WTC11 (cell line): Measurements from ENCODE around the gene CTSA. TPM values are rescaled to one million over a fixed set of nuclear protein-coding genes. Genes with fewer than 3 reads are reported as not detected.
A peak's percentile ranks its signal among the peaks of the same experiment; 100 is the strongest.

Source experiments
- ATAC-seq: fragments of 200-7000 bp; cut with Tn5 transposase; 2 replicates; pipeline ENCODE4 v1.10.0; 2021; ENCODE audit warnings: mild to moderate bottlenecking, moderate library complexity
- CTCF ChIA-PET: fragments of 300-600 bp; sonication (Branson Sonifier 250); formaldehyde crosslinking; loops from one replicate; lab custom pipeline; 2021; ENCODE audit warnings: antibody characterized with exemption; lab: Charles Lee
- POLR2A ChIA-PET: fragments of 350-600 bp; sonication (Branson Sonifier 250); formaldehyde crosslinking; loops from one replicate; lab custom pipeline; 2021; ENCODE audit warnings: antibody characterized with exemption; lab: Charles Lee
- DNase-seq: peaks from one replicate; pipeline ENCODE4 v3.0.0; 2021; ENCODE audit warnings: low spot score
- H3K27ac Mint-ChIP-seq: 2 replicates; pipeline ENCODE4 v1.8.0; 2021; ENCODE audit warnings: mixed read lengths
- H3K27me3 Mint-ChIP-seq: 2 replicates; pipeline ENCODE4 v1.8.0; 2021; ENCODE audit warnings: low read depth, mild to moderate bottlenecking, moderate library complexity, mixed read lengths
- H3K36me3 Mint-ChIP-seq: 2 replicates; pipeline ENCODE4 v1.8.0; 2021; ENCODE audit warnings: mixed read lengths
- H3K4me1 Mint-ChIP-seq: 2 replicates; pipeline ENCODE4 v1.8.0; 2022; ENCODE audit warnings: mixed read lengths
- H3K4me3 Mint-ChIP-seq: 2 replicates; pipeline ENCODE4 v1.8.0; 2021; ENCODE audit warnings: mild to moderate bottlenecking, moderate library complexity, mixed read lengths
- H3K9me3 Mint-ChIP-seq: 2 replicates; pipeline ENCODE4 v1.8.0; 2021; ENCODE audit warnings: mixed read lengths
- ATF1 ChIP-seq: sonication (generic); formaldehyde crosslinking; IDR thresholded peaks from 2 replicates; pipeline ENCODE4 v1.8.1; 2023; ENCODE audit warnings: mild to moderate bottlenecking, moderate library complexity, missing genetic modification reagents
- CDX4 ChIP-seq: fragments of 250-450 bp; sonication (Bioruptor Pico); IDR thresholded peaks from 2 replicates; pipeline ENCODE4 v1.9.0; 2021; ENCODE audit warnings: moderate library complexity, mild to moderate bottlenecking, inconsistent platforms, borderline replicate concordance
- CREB1 ChIP-seq: sonication (generic); formaldehyde crosslinking; IDR thresholded peaks from 2 replicates; pipeline ENCODE4 v1.8.0; 2023; ENCODE audit warnings: mild to moderate bottlenecking, missing genetic modification reagents
- FOXK1 ChIP-seq: sonication (generic); formaldehyde crosslinking; IDR thresholded peaks from 2 replicates; pipeline ENCODE4 v1.8.0; 2022; ENCODE audit warnings: mild to moderate bottlenecking, moderate library complexity, missing genetic modification reagents
- GABPB1 ChIP-seq: sonication (generic); formaldehyde crosslinking; IDR thresholded peaks from 2 replicates; pipeline ENCODE4 v1.8.1; 2023; ENCODE audit warnings: mild to moderate bottlenecking, missing genetic modification reagents
- GRHL2 ChIP-seq: fragments of 250-450 bp; sonication (Bioruptor Pico); IDR thresholded peaks from 2 replicates; pipeline ENCODE4 v1.8.0; 2022; ENCODE audit warnings: mild to moderate bottlenecking, moderate library complexity; ENCODE audit not compliant: insufficient replicate concordance, severe bottlenecking
- JAZF1 ChIP-seq: fragments of 250-450 bp; sonication (Bioruptor Pico); IDR thresholded peaks from 2 replicates; pipeline ENCODE4 v1.9.0; 2021; ENCODE audit warnings: moderate library complexity, mild to moderate bottlenecking, inconsistent platforms
- NR1H2 ChIP-seq: sonication (generic); formaldehyde crosslinking; IDR thresholded peaks from 2 replicates; pipeline ENCODE4 v1.9.0; 2021; ENCODE audit warnings: mild to moderate bottlenecking, moderate library complexity, missing genetic modification reagents
- NR2C2 ChIP-seq: sonication (generic); formaldehyde crosslinking; IDR thresholded peaks from 2 replicates; pipeline ENCODE4 v1.8.0; 2022; ENCODE audit warnings: mild to moderate bottlenecking, missing genetic modification reagents
- PRRX2 ChIP-seq: fragments of 250-450 bp; sonication (Bioruptor Pico); IDR thresholded peaks from 2 replicates; pipeline ENCODE4 v1.8.0; 2021; ENCODE audit warnings: mild to moderate bottlenecking
- SMAD4 ChIP-seq: sonication (generic); formaldehyde crosslinking; IDR thresholded peaks from 2 replicates; pipeline ENCODE4 v1.8.0; 2022; ENCODE audit warnings: mild to moderate bottlenecking, missing genetic modification reagents
- SP1 ChIP-seq: sonication (generic); formaldehyde crosslinking; conservative IDR thresholded peaks from 2 replicates; pipeline ENCODE4 v1.8.1; 2022; ENCODE audit warnings: missing genetic modification reagents
- TP53 ChIP-seq: sonication (generic); formaldehyde crosslinking; IDR thresholded peaks from 2 replicates; pipeline ENCODE4 v1.8.1; 2023; ENCODE audit warnings: mild to moderate bottlenecking, missing genetic modification reagents
- ZNF232 ChIP-seq: sonication (generic); formaldehyde crosslinking; IDR thresholded peaks from 2 replicates; pipeline ENCODE4 v1.8.0; 2022; ENCODE audit warnings: mild to moderate bottlenecking, missing genetic modification reagents
- ZNF281 ChIP-seq: sonication (generic); formaldehyde crosslinking; IDR thresholded peaks from 2 replicates; pipeline ENCODE4 v1.8.0; 2023; ENCODE audit warnings: mild to moderate bottlenecking, missing genetic modification reagents
- total RNA-seq: library from RNA; stranded (reverse); gene quantifications from 3 replicates; pipeline ENCODE4 v1.2.3, GENCODE V29; 2021
- TF ChIP-seq, protein P1 (sequence below): fragments of 250-450 bp; sonication (Bioruptor Pico); conservative IDR thresholded peaks from 2 replicates; pipeline ENCODE4 v1.9.0; 2021; ENCODE audit warnings: mild to moderate bottlenecking
- TF ChIP-seq, protein P2 (sequence below): sonication (generic); formaldehyde crosslinking; IDR thresholded peaks from 2 replicates; pipeline ENCODE4 v1.8.0; 2023; ENCODE audit warnings: missing genetic modification reagents, mild to moderate bottlenecking, borderline replicate concordance
- TF ChIP-seq, protein P3 (sequence below): sonication (generic); formaldehyde crosslinking; conservative IDR thresholded peaks from 2 replicates; pipeline ENCODE4 v1.8.1; 2022; ENCODE audit warnings: mild to moderate bottlenecking, missing genetic modification reagents

The CTSA gene
- total RNA-seq, 1 experiment from 2014 or later, result 48.3 TPM

DNA sequence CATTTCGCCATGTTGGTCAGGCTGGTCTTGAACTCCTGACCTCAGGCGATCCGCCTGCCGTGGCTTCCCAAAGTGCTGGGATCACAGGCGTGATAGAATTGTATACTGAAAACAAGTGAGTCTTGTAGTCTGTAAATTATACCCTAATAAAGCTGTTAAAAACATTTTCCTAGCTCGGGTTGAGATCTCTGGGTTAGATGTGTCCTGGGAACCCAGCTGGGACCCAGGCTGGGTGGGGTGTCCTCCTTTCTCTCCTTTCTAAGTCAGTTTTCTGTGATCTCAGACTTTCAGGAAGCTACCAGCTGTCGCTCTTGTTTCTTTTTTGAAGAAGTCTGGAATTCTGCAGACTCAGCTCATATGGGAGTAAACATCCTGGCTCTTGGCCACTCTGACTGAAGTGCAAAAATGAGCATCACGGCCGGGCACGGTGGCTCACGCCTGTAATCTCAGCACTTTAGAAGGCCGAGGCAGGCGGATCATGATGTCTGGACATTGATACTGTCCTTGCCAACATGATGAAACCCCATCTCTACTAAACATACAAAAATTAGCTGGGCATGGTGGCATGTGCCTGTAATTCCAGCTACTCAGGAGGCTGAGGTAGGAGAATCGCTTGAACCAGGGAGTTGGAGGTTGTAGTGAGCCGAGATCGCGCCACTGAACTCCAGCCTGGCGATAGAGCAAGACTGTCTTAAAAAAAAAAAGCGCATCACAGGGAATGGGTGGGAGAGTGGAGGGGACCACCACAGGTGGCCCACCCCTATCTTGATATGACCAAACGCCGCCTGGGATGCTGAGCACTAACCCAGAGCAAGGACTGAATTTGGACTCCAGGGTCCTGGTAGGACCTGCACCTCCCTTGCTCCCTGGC lies 33.5 kb downstream of the CTSA start:
- no peak overlapping the region for H3K27ac Mint-ChIP-seq
- H3K4me1 Mint-ChIP-seq, result peaks cover 12% of the 10 kb centered on the region
- H3K4me3 Mint-ChIP-seq, result no peak overlapping the region
- no peaks in the 10 kb centered on the region for H3K27me3 Mint-ChIP-seq
- no peaks in the 10 kb centered on the region for H3K36me3 Mint-ChIP-seq
- no peak for DNase-seq
- no peaks in the 10 kb centered on the region for H3K9me3 Mint-ChIP-seq
- no peak for TF ChIP-seq SMAD4
- TF ChIP-seq TP53 (CRISPR knock-in tag), result no peak
- no peak for TF ChIP-seq NR1H2 (CRISPR knock-in tag)
- no peak for TF ChIP-seq CREB1 (CRISPR knock-in tag)
- ChIA-PET POLR2A (no interaction called here), CTCF (interaction anchor here (2.1 kb wide), 2 partner anchors 9 to 45 kb away, joined by 4 to 7 read pairs; no protein-coding TSS in a partner anchor)
- no peak for ATAC-seq

- H3K27ac Mint-ChIP-seq, result peak overlapping the region; percentile 32; the same call in 1 of the 2 replicates
- H3K4me3 Mint-ChIP-seq, result no peak overlapping the region
- no peaks in the 10 kb centered on the region for H3K9me3 Mint-ChIP-seq
- H3K4me1 Mint-ChIP-seq, result peaks cover 6% of the 10 kb centered on the region; the same call in 1 of the 2 replicates
- CTCF ChIA-PET, result interaction anchor here (0.8 to 1.5 kb wide), 4 partner anchors 10 to 86 kb away, joined by 3 to 4 read pairs (median 3); no protein-coding TSS in a partner anchor
- POLR2A ChIA-PET, result interaction anchor here (1.1 kb wide), 1 partner anchor 8 kb away, joined by 3 read pairs; no protein-coding TSS in a partner anchor
- ATAC-seq (no peak), DNase-seq (no peak)
- H3K27me3 Mint-ChIP-seq, result no peaks in the 10 kb centered on the region
- TF ChIP-seq CDX4 (CRISPR knock-in tag) (no peak), GRHL2 (no peak), GABPB1 (CRISPR knock-in tag) (0 out of 2 replicates have a peak, but pooled peaks have one; percentile 6)
- H3K36me3 Mint-ChIP-seq, result no peaks in the 10 kb centered on the region
These were observed 34.8 kb downstream of the CTSA start for GRCh38 chr20:45925821-45926506.

GRCh38 chr20:45926731-45927070 lies 35.6 kb downstream of the CTSA start:
- H3K4me1 Mint-ChIP-seq, result peaks cover 6% of the 10 kb centered on the region; the same call in 1 of the 2 replicates
- no peak overlapping the region for H3K27ac Mint-ChIP-seq
- ATAC-seq (no peak), DNase-seq (no peak)
- no peaks in the 10 kb centered on the region for H3K27me3 Mint-ChIP-seq
- H3K4me3 Mint-ChIP-seq, result no peak overlapping the region
- no peaks in the 10 kb centered on the region for H3K9me3 Mint-ChIP-seq
- no peaks in the 10 kb centered on the region for H3K36me3 Mint-ChIP-seq
- POLR2A ChIA-PET, result no interaction called here
- CTCF ChIA-PET, result interaction anchor here (0.5 to 1.5 kb wide), 4 partner anchors 10 to 202 kb away, joined by 3 to 5 read pairs (median 3); no protein-coding TSS in a partner anchor
- TF ChIP-seq ZNF281 (CRISPR knock-in tag) (no peak), JAZF1 (no peak), NR2C2 (no peak), ATF1 (CRISPR knock-in tag) (no peak), SP1 (CRISPR knock-in tag) (no peak), ZNF232 (CRISPR knock-in tag) (no peak), FOXK1 (CRISPR knock-in tag) (no peak), PRRX2 (CRISPR knock-in tag) (no peak)
- TF ChIP-seq, protein P1, sequence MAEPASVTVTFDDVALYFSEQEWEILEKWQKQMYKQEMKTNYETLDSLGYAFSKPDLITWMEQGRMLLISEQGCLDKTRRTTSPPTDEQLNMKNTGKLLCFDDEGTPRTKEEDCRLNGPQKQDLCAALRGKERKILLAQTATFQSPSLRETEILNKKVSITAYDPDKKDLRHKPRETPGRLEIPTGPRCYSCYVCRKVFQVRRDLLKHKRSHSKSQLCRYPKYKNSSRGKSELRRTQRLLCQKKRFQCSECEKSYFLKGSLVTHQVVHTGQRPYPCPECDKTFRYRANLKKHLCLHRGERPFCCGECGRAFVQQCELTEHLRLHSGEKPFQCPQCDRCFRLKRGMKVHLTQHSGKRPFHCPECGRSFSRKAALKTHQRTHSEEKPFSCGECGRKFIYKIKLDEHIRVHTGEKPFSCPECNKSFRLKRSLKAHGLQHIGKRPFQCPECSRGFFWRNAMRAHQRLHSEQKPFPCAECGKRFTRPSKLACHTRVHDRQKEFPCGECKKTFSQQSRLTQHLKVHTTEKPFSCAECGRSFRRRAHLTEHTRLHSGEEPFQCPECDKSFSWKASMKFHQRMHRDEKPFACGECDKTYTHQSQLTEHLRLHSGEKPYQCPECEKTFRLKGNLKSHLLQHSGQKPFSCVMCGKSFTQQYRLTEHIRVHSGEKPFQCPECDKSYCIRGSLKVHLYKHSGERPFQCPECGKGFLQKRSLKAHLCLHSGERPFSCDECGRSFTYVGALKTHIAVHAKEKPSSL (CRISPR knock-in tag), result no peak
- TF ChIP-seq, protein P2, sequence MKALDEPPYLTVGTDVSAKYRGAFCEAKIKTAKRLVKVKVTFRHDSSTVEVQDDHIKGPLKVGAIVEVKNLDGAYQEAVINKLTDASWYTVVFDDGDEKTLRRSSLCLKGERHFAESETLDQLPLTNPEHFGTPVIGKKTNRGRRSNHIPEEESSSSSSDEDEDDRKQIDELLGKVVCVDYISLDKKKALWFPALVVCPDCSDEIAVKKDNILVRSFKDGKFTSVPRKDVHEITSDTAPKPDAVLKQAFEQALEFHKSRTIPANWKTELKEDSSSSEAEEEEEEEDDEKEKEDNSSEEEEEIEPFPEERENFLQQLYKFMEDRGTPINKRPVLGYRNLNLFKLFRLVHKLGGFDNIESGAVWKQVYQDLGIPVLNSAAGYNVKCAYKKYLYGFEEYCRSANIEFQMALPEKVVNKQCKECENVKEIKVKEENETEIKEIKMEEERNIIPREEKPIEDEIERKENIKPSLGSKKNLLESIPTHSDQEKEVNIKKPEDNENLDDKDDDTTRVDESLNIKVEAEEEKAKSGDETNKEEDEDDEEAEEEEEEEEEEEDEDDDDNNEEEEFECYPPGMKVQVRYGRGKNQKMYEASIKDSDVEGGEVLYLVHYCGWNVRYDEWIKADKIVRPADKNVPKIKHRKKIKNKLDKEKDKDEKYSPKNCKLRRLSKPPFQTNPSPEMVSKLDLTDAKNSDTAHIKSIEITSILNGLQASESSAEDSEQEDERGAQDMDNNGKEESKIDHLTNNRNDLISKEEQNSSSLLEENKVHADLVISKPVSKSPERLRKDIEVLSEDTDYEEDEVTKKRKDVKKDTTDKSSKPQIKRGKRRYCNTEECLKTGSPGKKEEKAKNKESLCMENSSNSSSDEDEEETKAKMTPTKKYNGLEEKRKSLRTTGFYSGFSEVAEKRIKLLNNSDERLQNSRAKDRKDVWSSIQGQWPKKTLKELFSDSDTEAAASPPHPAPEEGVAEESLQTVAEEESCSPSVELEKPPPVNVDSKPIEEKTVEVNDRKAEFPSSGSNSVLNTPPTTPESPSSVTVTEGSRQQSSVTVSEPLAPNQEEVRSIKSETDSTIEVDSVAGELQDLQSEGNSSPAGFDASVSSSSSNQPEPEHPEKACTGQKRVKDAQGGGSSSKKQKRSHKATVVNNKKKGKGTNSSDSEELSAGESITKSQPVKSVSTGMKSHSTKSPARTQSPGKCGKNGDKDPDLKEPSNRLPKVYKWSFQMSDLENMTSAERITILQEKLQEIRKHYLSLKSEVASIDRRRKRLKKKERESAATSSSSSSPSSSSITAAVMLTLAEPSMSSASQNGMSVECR (CRISPR knock-in tag), result no peak
- TF ChIP-seq, protein P3, sequence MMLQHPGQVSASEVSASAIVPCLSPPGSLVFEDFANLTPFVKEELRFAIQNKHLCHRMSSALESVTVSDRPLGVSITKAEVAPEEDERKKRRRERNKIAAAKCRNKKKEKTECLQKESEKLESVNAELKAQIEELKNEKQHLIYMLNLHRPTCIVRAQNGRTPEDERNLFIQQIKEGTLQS (CRISPR knock-in tag), result no peak
